H1 (cell line): ENCODE results near the gene C2orf76. TPM values are rescaled to one million over a fixed set of nuclear protein-coding genes. Genes with fewer than 3 reads are reported as not detected.

Source experiments
- CTCF ChIA-PET: fragments of 300-600 bp; sonication (Branson Sonifier 250); formaldehyde crosslinking; loops from one replicate; lab custom pipeline; 2021; ENCODE audit not compliant: partially characterized antibody; lab: Charles Lee
- POLR2A ChIA-PET: fragments of 300-600 bp; sonication (Branson Sonifier 250); formaldehyde crosslinking; loops from one replicate; lab custom pipeline; 2021; ENCODE audit warnings: inconsistent platforms; ENCODE audit not compliant: partially characterized antibody; lab: Charles Lee
- DNase-seq, 2 experiments: peaks; one replicate each; pipeline versions ENCODE4 v3.0.0 to v3.0.0-alpha.2; 2010 to 2022; ENCODE audit warnings: low spot score in 2 of 2, low read depth in 1 of 2, mixed read lengths in 1 of 2
- FAIRE-seq: peaks from 2 replicates; lab custom pipeline; 2011; peaks lifted over from hg19 to GRCh38; lab: Jason Lieb, UNC
- H2AFZ ChIP-seq: 2 replicates; pipeline ENCODE4 v1.8.1; 2012; ENCODE audit warnings: low read length, inconsistent platforms
- H2AK5ac ChIP-seq: 2 replicates; pipeline ENCODE4 v1.6.1; 2013; ENCODE audit warnings: low read depth, low read length
- H2BK120ac ChIP-seq: replicated peaks from 2 replicates; pipeline ENCODE3; 2013; ENCODE audit warnings: low read depth, low read length, inconsistent platforms
- H2BK12ac ChIP-seq: 2 replicates; pipeline ENCODE4 v1.6.1; 2013; ENCODE audit warnings: low read depth, low read length
- H2BK15ac ChIP-seq: 2 replicates; pipeline ENCODE4 v1.6.1; 2013; ENCODE audit warnings: low read length
- H2BK20ac ChIP-seq: 2 replicates; pipeline ENCODE4 v1.6.1; 2013; ENCODE audit warnings: low read length
- H2BK5ac ChIP-seq: 2 replicates; pipeline ENCODE4 v1.6.1; 2013; ENCODE audit warnings: low read depth, low read length
- H3K14ac ChIP-seq: 2 replicates; pipeline ENCODE4 v1.6.1; 2013; ENCODE audit warnings: inconsistent platforms; ENCODE audit not compliant: insufficient read length
- H3K18ac ChIP-seq: 2 replicates; pipeline ENCODE4 v1.6.1; 2013; ENCODE audit warnings: low read length; ENCODE audit errors: extremely low read depth
- H3K23ac ChIP-seq: 2 replicates; pipeline ENCODE4 v1.6.1; 2013; ENCODE audit warnings: inconsistent platforms; ENCODE audit not compliant: insufficient read length
- H3K23me2 ChIP-seq: 2 replicates; pipeline ENCODE4 v1.6.1; 2013; ENCODE audit warnings: low read depth, low read length
- H3K27ac ChIP-seq: 2 replicates; pipeline ENCODE4 v1.6.1; 2011; ENCODE audit warnings: low read depth, low read length, inconsistent platforms
- H3K27me3 ChIP-seq, 4 experiments: replicated peaks in 1 of 4; 1 replicate in 1 of 4; 2 replicates in 3 of 4; pipeline versions ENCODE4 v1.6.1 to v1.8.1; 2011 to 2013; ENCODE audit warnings: low read length in 3 of 4, mild to moderate bottlenecking in 3 of 4, inconsistent platforms in 2 of 4, mixed read lengths in 2 of 4, moderate library complexity in 1 of 4; ENCODE audit not compliant: control insufficient read depth in 3 of 4, insufficient read depth in 3 of 4; ENCODE audit errors: extremely low read depth in 1 of 4
- H3K36me3 ChIP-seq, 4 experiments: 2 replicates each; pipeline versions ENCODE4 v1.6.1 to v1.8.1; 2011 to 2013; ENCODE audit warnings: mild to moderate bottlenecking in 4 of 4, low read length in 3 of 4, moderate library complexity in 2 of 4, control low read depth in 1 of 4, inconsistent platforms in 1 of 4; ENCODE audit not compliant: insufficient read depth in 4 of 4, control insufficient read depth in 2 of 4
- H3K4ac ChIP-seq: replicated peaks from 2 replicates; pipeline ENCODE3; 2013; ENCODE audit warnings: low read length, low read depth, mixed read lengths, inconsistent platforms; ENCODE audit not compliant: insufficient read length
- H3K4me1 ChIP-seq, 4 experiments: replicated peaks in 1 of 4; 1 replicate in 1 of 4; 2 replicates in 3 of 4; pipeline versions ENCODE4 v1.6.1 to v1.8.1; 2011 to 2013; ENCODE audit warnings: low read length in 3 of 4, inconsistent platforms in 2 of 4, mixed read lengths in 1 of 4; ENCODE audit not compliant: insufficient read depth in 4 of 4, control insufficient read depth in 3 of 4
- H3K4me2 ChIP-seq, 2 experiments: 2 replicates each; pipeline versions ENCODE4 v1.6.1 to v1.8.1; 2011 to 2013; ENCODE audit warnings: low read depth in 2 of 2, low read length in 2 of 2, control low read depth in 1 of 2, inconsistent platforms in 1 of 2, mild to moderate bottlenecking in 1 of 2; ENCODE audit not compliant: insufficient read depth in 1 of 2
- H3K4me3 ChIP-seq, 4 experiments: fragments of 200-600, 300-600 bp in 1 of 4; sonication (generic), shearing (Covaris generic), sonication (Bioruptor Twin) in 1 of 4; 2 replicates each; pipeline versions ENCODE4 v1.5.1 to v1.8.1; 2011 to 2016; ENCODE audit warnings: low read length in 4 of 4, low read depth in 3 of 4, control low read depth in 2 of 4, inconsistent platforms in 2 of 4, mild to moderate bottlenecking in 2 of 4, mixed read lengths in 1 of 4, moderate library complexity in 1 of 4; ENCODE audit not compliant: insufficient read depth in 2 of 4; ENCODE audit errors: extremely low read depth in 1 of 4
- H3K56ac ChIP-seq: replicated peaks from 2 replicates; pipeline ENCODE3; 2013; ENCODE audit warnings: low read depth, mild to moderate bottlenecking, mixed read lengths, low read length, inconsistent platforms; ENCODE audit not compliant: insufficient read length
- H3K79me1 ChIP-seq: 2 replicates; pipeline ENCODE4 v1.6.1; 2013; ENCODE audit warnings: low read depth, low read length, control low read depth
- H3K79me2 ChIP-seq, 2 experiments: 2 replicates each; pipeline versions ENCODE4 v1.6.1 to v1.8.1; 2012 to 2013; ENCODE audit warnings: low read length in 2 of 2, mild to moderate bottlenecking in 2 of 2, inconsistent platforms in 1 of 2; ENCODE audit not compliant: insufficient read depth in 2 of 2, control insufficient read depth in 1 of 2
- H3K9ac ChIP-seq, 4 experiments: replicated peaks in 1 of 4; 1 replicate in 1 of 4; 2 replicates in 3 of 4; pipeline versions ENCODE4 v1.6.1 to v1.8.1; 2011 to 2013; ENCODE audit warnings: low read depth in 3 of 4, low read length in 3 of 4, control low read depth in 2 of 4, mild to moderate bottlenecking in 2 of 4, moderate library complexity in 2 of 4, inconsistent platforms in 1 of 4; ENCODE audit errors: extremely low read depth in 1 of 4
- H3K9me3 ChIP-seq, 2 experiments: 2 replicates each; pipeline versions ENCODE4 v1.6.1 to v1.8.1; 2012 to 2013; ENCODE audit warnings: mild to moderate bottlenecking in 2 of 2, moderate library complexity in 2 of 2, control low read depth in 1 of 2, inconsistent platforms in 1 of 2, low read depth in 1 of 2, low read length in 1 of 2, mixed read lengths in 1 of 2; ENCODE audit not compliant: insufficient read depth in 2 of 2
- H4K20me1 ChIP-seq, 2 experiments: replicated peaks in 1 of 2; 2 replicates each; pipeline versions ENCODE3 to v1.8.1; 2011 to 2013; ENCODE audit warnings: inconsistent platforms in 2 of 2, low read length in 2 of 2, mild to moderate bottlenecking in 1 of 2; ENCODE audit not compliant: insufficient read depth in 2 of 2, control insufficient read depth in 1 of 2
- H4K5ac ChIP-seq: 2 replicates; pipeline ENCODE4 v1.6.1; 2013; ENCODE audit warnings: low read length, low read depth, mixed read lengths, inconsistent platforms; ENCODE audit not compliant: insufficient read length
- H4K8ac ChIP-seq: 2 replicates; pipeline ENCODE4 v1.8.0; 2013; ENCODE audit warnings: mild to moderate bottlenecking, moderate library complexity, low read length, inconsistent platforms; ENCODE audit not compliant: insufficient read depth; ENCODE audit errors: extremely low read depth
- H4K91ac ChIP-seq: replicated peaks from 2 replicates; pipeline ENCODE3; 2013; ENCODE audit warnings: low read length, mixed read lengths, inconsistent platforms; ENCODE audit not compliant: insufficient read length
- ASH2L ChIP-seq: fragments of 200-600, 300-600 bp; sonication (generic); IDR thresholded peaks from one replicate; pipeline ENCODE4 v1.7.1; 2017; ENCODE audit warnings: low read length
- BCL11A ChIP-seq, 2 experiments: IDR thresholded peaks; one replicate each; pipeline ENCODE4 v1.6.1; 2011; ENCODE audit warnings: low read depth in 2 of 2, low read length in 2 of 2, mild to moderate bottlenecking in 2 of 2
- CTCF ChIP-seq, 3 experiments: IDR thresholded peaks; 1 replicate in 2 of 3; 2 replicates in 1 of 3; pipeline versions ENCODE4 v1.5.1 to v1.6.1; 2011; ENCODE audit warnings: low read length in 3 of 3, mild to moderate bottlenecking in 3 of 3, inconsistent platforms in 2 of 3, low read depth in 1 of 3, moderate library complexity in 1 of 3; ENCODE audit not compliant: insufficient read depth in 1 of 3; ENCODE audit errors: control extremely low read depth in 1 of 3
- EP300 ChIP-seq, 2 experiments: IDR thresholded peaks; 1 replicate in 1 of 2; 2 replicates in 1 of 2; pipeline ENCODE4 v1.6.1; 2011 to 2012; ENCODE audit warnings: low read depth in 2 of 2, low read length in 2 of 2, mild to moderate bottlenecking in 2 of 2, borderline replicate concordance in 1 of 2, inconsistent platforms in 1 of 2, moderate library complexity in 1 of 2
- EZH2 ChIP-seq: fragments of 200-600 bp; sonication (generic); IDR thresholded peaks from 2 replicates; pipeline ENCODE4 v1.7.1; 2012; ENCODE audit warnings: low read depth, mild to moderate bottlenecking, moderate library complexity, low read length, inconsistent platforms; ENCODE audit not compliant: severe bottlenecking
- HDAC6 ChIP-seq: IDR thresholded peaks from one replicate; pipeline ENCODE4 v1.7.1; 2012; ENCODE audit warnings: low read depth, mild to moderate bottlenecking, inconsistent platforms, low read length, moderate library complexity
- KDM1A ChIP-seq: fragments of 200-600, 300-600 bp; sonication (generic); IDR thresholded peaks from 2 replicates; pipeline ENCODE4 v1.7.1; 2016; ENCODE audit warnings: mild to moderate bottlenecking, low read length, borderline replicate concordance
- NRF1 ChIP-seq: IDR thresholded peaks from 2 replicates; pipeline ENCODE4 v1.6.1; 2011; ENCODE audit warnings: mild to moderate bottlenecking, low read depth, low read length, improper control_type of control experiment
- POU5F1 ChIP-seq: IDR thresholded peaks from 2 replicates; pipeline ENCODE4 v1.6.1; 2011; ENCODE audit warnings: low read depth, mild to moderate bottlenecking, low read length, moderate library complexity
- SIRT6 ChIP-seq: IDR thresholded peaks from one replicate; pipeline ENCODE4 v1.7.1; 2012; ENCODE audit warnings: low read length, inconsistent platforms
- SP2 ChIP-seq: IDR thresholded peaks from 2 replicates; pipeline ENCODE4 v1.6.1; 2012; ENCODE audit warnings: mild to moderate bottlenecking, low read length, inconsistent platforms
- SUZ12 ChIP-seq: fragments of 200-600 bp; sonication (generic); IDR thresholded peaks from 2 replicates; pipeline ENCODE4 v1.6.1; 2012; ENCODE audit warnings: mild to moderate bottlenecking, inconsistent platforms, low read length, moderate library complexity, mixed read lengths
- ZNF274 ChIP-seq: IDR thresholded peaks from 2 replicates; pipeline ENCODE4 v1.7.0; 2012; ENCODE audit warnings: low read length, borderline replicate concordance; ENCODE audit errors: extremely low read depth
- WGBS, 2 experiments: shearing (Covaris generic) in 1 of 2; methylation state at CpG; one replicate each; pipeline versions ENCODE4 v1.1.6 to v1.1.7; 2013 to 2015; ENCODE audit warnings: low lambda C conversion rate in 2 of 2, mixed read lengths in 2 of 2, inconsistent platforms in 1 of 2, low coverage in 1 of 2, missing lambda C conversion rate in 1 of 2; ENCODE audit not compliant: insufficient replicate concordance in 2 of 2, insufficient coverage in 1 of 2, insufficient read length in 1 of 2; ENCODE audit errors: extremely low coverage in 1 of 2, missing lambda C conversion rate in 1 of 2; 5-methylcytosine and 5-hydroxymethylcytosine counted together
- polyA plus RNA-seq, 7 experiments: library from polyadenylated mRNA; depleted of rRNA in 3 of 7; stranded (reverse) in 5 of 7; unstranded in 2 of 7; fragments of >200 nt in 5 of 7; fragments of 200-250 nt in 2 of 7; gene quantifications; 1 replicate in 5 of 7; 2 replicates in 1 of 7; 4 replicates in 1 of 7; pipeline versions ENCODE4 v1.2.1 to v1.2.3, GENCODE V29; 2011 to 2013; ENCODE audit warnings: missing spikeins in 2 of 7, mixed read lengths in 2 of 7
- total RNA-seq: library from RNA; stranded (reverse); fragmentation: NEBNext Ultra II Directional; extraction: Animal tissue kit (Norgen Biotek cat#: 25700); gene quantifications from 2 replicates; pipeline ENCODE4 v1.2.1, GENCODE V29; 2021

C2orf76 gene
- total and polyA plus RNA-seq, 2 of the 8 experiments (the other 6 are each of a cell fraction or from before 2014, with no cell fraction given): 4.4 to 5.0 TPM

- H3K27ac ChIP-seq: no peak overlapping the region
- H3K9ac ChIP-seq: no peak overlapping the region
- H3K79me1 ChIP-seq: no peaks in the 10 kb centered on the region
- no peak overlapping the region for H3K56ac ChIP-seq
- H3K9me3 ChIP-seq: no peaks in the 10 kb centered on the region
- no peak overlapping the region for H2BK5ac ChIP-seq
- no peaks in the 10 kb centered on the region for H3K79me2 ChIP-seq
- H2AFZ ChIP-seq: no peak overlapping the region
- CTCF ChIA-PET: no interaction called here
- H2BK120ac ChIP-seq: no peak overlapping the region
- no peak overlapping the region for H2BK20ac ChIP-seq
- H3K4me1 ChIP-seq: no peaks in the 10 kb centered on the region
- no peaks in the 10 kb centered on the region for H3K36me3 ChIP-seq
- no peak overlapping the region for H3K4ac ChIP-seq
- H3K23me2 ChIP-seq: no peaks in the 10 kb centered on the region; the same call in 1 of the 2 replicates
- no peak overlapping the region for H2AK5ac ChIP-seq
- no peak overlapping the region for H4K5ac ChIP-seq
- H4K91ac ChIP-seq: no peak overlapping the region
- no peak overlapping the region for H3K14ac ChIP-seq
- H3K4me3 ChIP-seq: no peak overlapping the region
- no peaks in the 10 kb centered on the region for H4K20me1 ChIP-seq
- WGBS, 2 experiments: 85% methylated on average over 2 of the region's 2 CpGs; no CpG with 5 or more reads in 1 of the 2 experiments
- H3K27me3 ChIP-seq: no peaks in the 10 kb centered on the region
- H3K18ac ChIP-seq: no peak overlapping the region
- H2BK15ac ChIP-seq: no peak overlapping the region
- H3K23ac ChIP-seq: no peak overlapping the region
- FAIRE-seq: no peak
- H4K8ac ChIP-seq: no peak overlapping the region
- H2BK12ac ChIP-seq: no peak overlapping the region
- no peak for DNase-seq
- no peak overlapping the region for H3K4me2 ChIP-seq
- POLR2A ChIA-PET: no interaction called here
- TF ChIP-seq ZNF274: no peak
- TF ChIP-seq SIRT6: no peak
- no peak for TF ChIP-seq EP300 (IDR thresholded peaks at IDR 0.05; ENCODE audit: borderline replicate concordance in 1 of 2, low read depth in 2 of 2, low read length in 2 of 2)
- no peak for TF ChIP-seq NRF1
- no peak for TF ChIP-seq POU5F1
- no peak for TF ChIP-seq HDAC6
- no peak for TF ChIP-seq BCL11A (IDR thresholded peaks at IDR 0.05; ENCODE audit: low read depth in 2 of 2, low read length in 2 of 2)
- no peak for TF ChIP-seq SP2
- no peak for TF ChIP-seq CTCF (IDR thresholded peaks at IDR 0.05; ENCODE audit: control extremely low read depth in 1 of 3, insufficient read depth in 1 of 3, low read depth in 1 of 3, low read length in 3 of 3)
- TF ChIP-seq SUZ12: no peak
- no peak for TF ChIP-seq KDM1A
- no peak for TF ChIP-seq ASH2L
- no peak for TF ChIP-seq EZH2
Observed at GRCh38 chr2:119341684-119342083, 24.9 kb downstream of the C2orf76 start.
